Endothelial cell of umbilical vein (primary cell): Measurements from ENCODE around the gene TMEM41B. TPM values are rescaled to one million over a fixed set of nuclear protein-coding genes. Genes with fewer than 3 reads are reported as not detected.
"Not testable (repeated sequence)": the region's sequence is repeated elsewhere in the genome, so short reads cannot be mapped to it uniquely, and the experiment has no call there.

Source experiments
- BruUV-seq: library from RNA; stranded (reverse); fragments of 400-500 nt; replicated peaks from 2 replicates; lab custom pipeline; 2021; lab: Mats Ljungman, UMichigan
- CTCF ChIA-PET: fragments of 300-600, 350-600 bp; sonication (Branson Sonifier 250); formaldehyde crosslinking; loops from one replicate; lab custom pipeline; 2021; ENCODE audit warnings: antibody characterized with exemption, inconsistent platforms; lab: Charles Lee
- POLR2A ChIA-PET: fragments of 300-600, 350-600 bp; sonication (Branson Sonifier 250); formaldehyde crosslinking; loops from one replicate; lab custom pipeline; 2021; ENCODE audit warnings: antibody characterized with exemption, inconsistent platforms; lab: Charles Lee
- DNase-seq: peaks from one replicate; pipeline ENCODE4 v3.0.0-alpha.2; 2011; ENCODE audit warnings: low read depth, low spot score
- FAIRE-seq: peaks from 2 replicates; lab custom pipeline; 2011; peaks lifted over from hg19 to GRCh38; lab: Jason Lieb, UNC
- H2AFZ ChIP-seq: 2 replicates; pipeline ENCODE4 v1.6.0; 2012; ENCODE audit warnings: low read depth, low read length, control low read depth, inconsistent platforms
- H3K27ac ChIP-seq: 2 replicates; pipeline ENCODE4 v1.5.1; 2011; ENCODE audit warnings: low read depth, mild to moderate bottlenecking, control low read depth, low read length, moderate library complexity; ENCODE audit not compliant: insufficient read depth
- H3K27me3 ChIP-seq, 2 experiments: 2 replicates each; pipeline versions ENCODE4 v1.6.0 to v1.6.1; 2011; ENCODE audit warnings: low read length in 2 of 2, mixed read lengths in 1 of 2; ENCODE audit not compliant: control insufficient read depth in 2 of 2, insufficient read depth in 2 of 2
- H3K36me3 ChIP-seq, 2 experiments: 2 replicates in 1 of 2; 3 replicates in 1 of 2; pipeline ENCODE4 v1.5.1; 2011; ENCODE audit warnings: low read length in 2 of 2, mild to moderate bottlenecking in 1 of 2, moderate library complexity in 1 of 2; ENCODE audit not compliant: control insufficient read depth in 2 of 2, insufficient read depth in 2 of 2; ENCODE audit errors: extremely low read depth in 1 of 2
- H3K4me1 ChIP-seq: 3 replicates; pipeline ENCODE4 v1.5.1; 2011; ENCODE audit warnings: mild to moderate bottlenecking, low read length; ENCODE audit not compliant: control insufficient read depth, insufficient read depth; ENCODE audit errors: extremely low read depth
- H3K4me2 ChIP-seq: 2 replicates; pipeline ENCODE4 v1.6.1; 2011; ENCODE audit warnings: low read length, control low read depth, mixed read lengths; ENCODE audit not compliant: insufficient read depth
- H3K4me3 ChIP-seq, 3 experiments: fragments of 200-600 bp in 1 of 3; sonication (generic), shearing (Covaris generic) in 1 of 3; replicated peaks in 1 of 3; 2 replicates each; pipeline ENCODE4 v1.5.1; 2011 to 2016; ENCODE audit warnings: control low read depth in 3 of 3, low read length in 3 of 3, mild to moderate bottlenecking in 2 of 3, inconsistent platforms in 1 of 3, low read depth in 1 of 3, moderate library complexity in 1 of 3; ENCODE audit not compliant: insufficient read depth in 1 of 3
- H3K79me2 ChIP-seq: 2 replicates; pipeline ENCODE4 v1.6.0; 2012; ENCODE audit warnings: low read length, inconsistent platforms; ENCODE audit not compliant: control insufficient read depth, insufficient read depth
- H3K9ac ChIP-seq: replicated peaks from 2 replicates; pipeline ENCODE3; 2011; ENCODE audit warnings: low read length, control low read depth; ENCODE audit not compliant: insufficient read depth; ENCODE audit errors: extremely low read depth
- H3K9me1 ChIP-seq: replicated peaks from 3 replicates; pipeline ENCODE4 v1.6.0; 2011; ENCODE audit warnings: mild to moderate bottlenecking, low read length; ENCODE audit not compliant: control insufficient read depth, insufficient read depth; ENCODE audit errors: extremely low read depth
- H3K9me3 ChIP-seq: replicated peaks from 2 replicates; pipeline ENCODE4 v1.5.1; 2012; ENCODE audit warnings: low read length, inconsistent platforms; ENCODE audit not compliant: control insufficient read depth, insufficient read depth
- H4K20me1 ChIP-seq: replicated peaks from 2 replicates; pipeline ENCODE3; 2011; ENCODE audit warnings: mild to moderate bottlenecking, low read length; ENCODE audit not compliant: control insufficient read depth, insufficient read depth; ENCODE audit errors: extremely low read depth
- EZH2 ChIP-seq: IDR thresholded peaks from 2 replicates; pipeline ENCODE4 v1.6.1; 2012; ENCODE audit warnings: borderline replicate concordance, low read depth, mild to moderate bottlenecking, moderate library complexity, low read length, inconsistent platforms; ENCODE audit not compliant: severe bottlenecking
- FOS ChIP-seq: IDR thresholded peaks from 2 replicates; pipeline ENCODE4 v1.6.1; 2011; ENCODE audit warnings: mild to moderate bottlenecking, low read length, moderate library complexity, borderline replicate concordance; ENCODE audit not compliant: insufficient read depth
- GATA2 ChIP-seq: IDR thresholded peaks from 2 replicates; pipeline ENCODE4 v1.7.0; 2011; ENCODE audit warnings: low read depth, mild to moderate bottlenecking, moderate library complexity, mixed read lengths, low read length; ENCODE audit not compliant: insufficient read length, insufficient read depth
- JUN ChIP-seq: IDR thresholded peaks from 2 replicates; pipeline ENCODE4 v1.6.1; 2011; ENCODE audit warnings: borderline replicate concordance, low read depth; ENCODE audit not compliant: insufficient read length, insufficient read depth
- MAX ChIP-seq: IDR thresholded peaks from 2 replicates; pipeline ENCODE4 v1.6.1; 2011; ENCODE audit not compliant: insufficient read depth, insufficient read length
- MYC ChIP-seq: IDR thresholded peaks from one replicate; pipeline ENCODE4 v1.6.1; 2011; ENCODE audit warnings: mild to moderate bottlenecking, low read depth, low read length
- POLR2A ChIP-seq: IDR thresholded peaks from 2 replicates; pipeline ENCODE4 v1.6.1; 2012; ENCODE audit warnings: low read depth, mild to moderate bottlenecking, control low read depth, low read length
- dilution Hi-C: fragments of 300-500 bp; cut with MboI; formaldehyde crosslinking; loops from one replicate; pipeline ENCODE4 v1.15.0; 2019; ENCODE audit warnings: low sequenced_read_pairs; ENCODE audit not compliant: extremely low pct_ligation_motif_present
- intact Hi-C: fragments of 100-400 bp; cut with micrococcal nuclease; formaldehyde crosslinking; loops from one replicate; pipeline ENCODE4 v1.10.0; 2022
- polyA plus RNA-seq, 4 experiments: library from polyadenylated mRNA; depleted of rRNA in 3 of 4; stranded (reverse) in 3 of 4; unstranded in 1 of 4; fragments of >200 nt; gene quantifications; 2 replicates each; pipeline versions ENCODE4 v1.2.1 to v1.2.3, GENCODE V29; 2011 to 2012; ENCODE audit warnings: missing spikeins in 1 of 4
- total RNA-seq: library from RNA; stranded (reverse); gene quantifications from 2 replicates; pipeline ENCODE4 v1.2.3, GENCODE V29; 2021
- TF ChIP-seq, protein P1 (sequence below), 2 donors: IDR thresholded peaks; 1 replicate in 1 of 2; 2 replicates in 1 of 2; pipeline ENCODE4 v1.5.1; 2011; ENCODE audit warnings: low read length in 2 of 2, mild to moderate bottlenecking in 2 of 2, moderate library complexity in 2 of 2, control low read depth in 1 of 2, inconsistent platforms in 1 of 2, low read depth in 1 of 2; ENCODE audit not compliant: insufficient read depth in 1 of 2; ENCODE audit errors: extremely low read depth in 1 of 2

TMEM41B gene
- total and polyA plus RNA-seq, 2 donors (not counting 3 experiments of a cell fraction or from before 2014, with no cell fraction given), result 16.6 to 39.0 TPM

DNA sequence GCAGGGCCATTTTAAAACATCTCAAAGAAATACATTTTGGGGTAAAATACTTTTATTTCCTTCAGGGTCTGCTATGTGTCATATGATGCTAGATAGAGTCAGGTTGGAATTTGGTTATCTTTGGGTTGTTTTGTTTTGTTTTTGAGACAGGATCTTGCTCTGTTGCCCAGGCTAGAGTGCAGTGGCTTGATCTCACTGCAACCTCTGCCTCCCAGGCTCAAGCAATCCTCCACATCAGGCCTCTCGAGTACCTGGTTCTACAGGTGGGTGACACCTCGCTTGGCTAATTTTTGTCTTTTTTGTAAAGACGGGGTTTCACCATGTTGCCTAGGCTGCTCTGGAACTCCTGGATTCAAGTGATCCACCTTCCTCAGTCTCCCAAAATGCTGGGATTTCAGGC lies 66.5 kb downstream of the TMEM41B start:
- dilution Hi-C loops, result no loop called here
- Histone ChIP-seq H3K4me2 (no peak overlapping the region), H3K36me3 (no peaks in the 10 kb centered on the region), H3K27me3 (no peaks in the 10 kb centered on the region), H3K4me1 (peaks cover 23% of the 10 kb centered on the region), H3K27ac (no peak overlapping the region), H3K9ac (no peak overlapping the region), H3K79me2 (peaks cover 87% of the 10 kb centered on the region), H2AFZ (no peak overlapping the region), H3K9me3 (no peaks in the 10 kb centered on the region), H4K20me1 (no peaks in the 10 kb centered on the region), H3K9me1 (peaks cover 3% of the 10 kb centered on the region), H3K4me3 (no peak overlapping the region)
- POLR2A ChIA-PET, result no interaction called here
- no peak for FAIRE-seq
- intact Hi-C loops, result no loop called here
- no TSS peak for BruUV-seq
- CTCF ChIA-PET, result interaction anchor here (0.9 to 1.0 kb wide), 2 partner anchors 13 to 259 kb away, joined by 3 read pairs; no protein-coding TSS in a partner anchor
- no peak for DNase-seq
- TF ChIP-seq JUN, result no peak
- TF ChIP-seq, protein P1, sequence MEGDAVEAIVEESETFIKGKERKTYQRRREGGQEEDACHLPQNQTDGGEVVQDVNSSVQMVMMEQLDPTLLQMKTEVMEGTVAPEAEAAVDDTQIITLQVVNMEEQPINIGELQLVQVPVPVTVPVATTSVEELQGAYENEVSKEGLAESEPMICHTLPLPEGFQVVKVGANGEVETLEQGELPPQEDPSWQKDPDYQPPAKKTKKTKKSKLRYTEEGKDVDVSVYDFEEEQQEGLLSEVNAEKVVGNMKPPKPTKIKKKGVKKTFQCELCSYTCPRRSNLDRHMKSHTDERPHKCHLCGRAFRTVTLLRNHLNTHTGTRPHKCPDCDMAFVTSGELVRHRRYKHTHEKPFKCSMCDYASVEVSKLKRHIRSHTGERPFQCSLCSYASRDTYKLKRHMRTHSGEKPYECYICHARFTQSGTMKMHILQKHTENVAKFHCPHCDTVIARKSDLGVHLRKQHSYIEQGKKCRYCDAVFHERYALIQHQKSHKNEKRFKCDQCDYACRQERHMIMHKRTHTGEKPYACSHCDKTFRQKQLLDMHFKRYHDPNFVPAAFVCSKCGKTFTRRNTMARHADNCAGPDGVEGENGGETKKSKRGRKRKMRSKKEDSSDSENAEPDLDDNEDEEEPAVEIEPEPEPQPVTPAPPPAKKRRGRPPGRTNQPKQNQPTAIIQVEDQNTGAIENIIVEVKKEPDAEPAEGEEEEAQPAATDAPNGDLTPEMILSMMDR (IDR thresholded peaks at IDR 0.05; ENCODE audit: extremely low read depth in 1 of 2, insufficient read depth in 1 of 2, low read depth in 1 of 2, low read length in 2 of 2), result no peak
- no peak for TF ChIP-seq FOS
- TF ChIP-seq MYC, result no peak
- TF ChIP-seq POLR2A, result no peak
- TF ChIP-seq MAX, result no peak
- no peak for TF ChIP-seq EZH2
- TF ChIP-seq GATA2, result no peak

DNA sequence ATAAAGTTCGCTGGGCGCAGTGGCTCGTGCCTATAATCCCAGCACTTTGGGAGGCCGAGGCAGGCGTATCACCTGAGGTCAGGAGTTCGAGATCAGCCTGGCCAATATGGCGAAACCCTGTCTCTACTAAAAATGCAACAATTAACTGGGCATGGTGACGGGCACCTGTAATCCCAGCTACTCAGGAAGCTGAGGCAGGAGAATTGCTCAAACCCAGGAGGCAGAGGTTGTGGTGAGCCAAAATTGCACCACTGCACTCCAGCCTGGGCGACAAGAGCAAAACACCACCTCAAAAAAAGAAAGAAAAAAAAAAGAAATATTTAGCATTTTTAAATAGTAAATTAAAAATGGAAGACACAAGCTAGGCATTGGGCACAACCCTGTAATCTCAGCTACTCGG lies 78.2 kb downstream of the TMEM41B start:
- intact Hi-C loops, H3K9ac ChIP-seq, H3K27me3 ChIP-seq, H4K20me1 ChIP-seq, H3K27ac ChIP-seq, H3K9me1 ChIP-seq, H3K36me3 ChIP-seq, BruUV-seq, H3K4me1 ChIP-seq, H3K4me2 ChIP-seq, H2AFZ ChIP-seq, dilution Hi-C loops, FAIRE-seq, H3K4me3 ChIP-seq, CTCF ChIA-PET, H3K9me3 ChIP-seq, DNase-seq: not testable (repeated sequence)
- POLR2A ChIA-PET, result interaction anchor here (1.3 kb wide), 1 partner anchor 28 kb away, joined by 4 read pairs; no protein-coding TSS in a partner anchor
- peaks cover 84% of the 10 kb centered on the region for H3K79me2 ChIP-seq
